ENCODE results near the gene SLC28A3. TPM values are rescaled to one million over a fixed set of nuclear protein-coding genes. Genes with fewer than 3 reads are reported as not detected.
"Not testable (repeated sequence)": the region's sequence is repeated elsewhere in the genome, so short reads cannot be mapped to it uniquely, and the experiment has no call there.

The SLC28A3 gene
- total RNA-seq, 2 experiments from 2014 or later = not detected

GRCh38 chr9:84374013-84374412, 33.5 kb upstream of the SLC28A3 start:
- no peaks in the 10 kb centered on the region for H4K20me1 ChIP-seq (ENCODE audit: insufficient read depth, low read length)
- no peak overlapping the region for H3K4me3 ChIP-seq (ENCODE audit: low read depth, low read length, poor library complexity, severe bottlenecking)
- no TSS peak for BruUV-seq (replicated peaks)
- POLR2A ChIA-PET = interaction anchor here (0.6 kb wide), 1 partner anchor 211 kb away, joined by 4 read pairs; no protein-coding TSS in a partner anchor
- no peak overlapping the region for H3K27ac ChIP-seq (ENCODE audit: low read depth, low read length, poor library complexity, severe bottlenecking)
- TF ChIP-seq CTCF (conservative IDR thresholded peaks at IDR 0.05; ENCODE audit: low read length) = no peak
- no peak overlapping the region for H3K4me2 ChIP-seq (ENCODE audit: low read length)
- no peak for DNase-seq (ENCODE audit: low spot score)
- intact Hi-C loops (cut with micrococcal nuclease; ENCODE audit: unreplicated experiment) = no loop called here
- no peaks in the 10 kb centered on the region for H3K9me3 ChIP-seq (ENCODE audit: low read length)
- no peaks in the 10 kb centered on the region for H3K79me2 ChIP-seq (ENCODE audit: insufficient read depth, low read depth, low read length)
- H3K36me3 ChIP-seq (ENCODE audit: insufficient read depth, low read length) = no peaks in the 10 kb centered on the region
- no peaks in the 10 kb centered on the region for H3K4me1 ChIP-seq (ENCODE audit: insufficient read depth, low read length, poor library complexity, severe bottlenecking)
- CTCF ChIA-PET (ENCODE audit: unreplicated experiment) = no interaction called here
- no peaks in the 10 kb centered on the region for H3K9me2 ChIP-seq (ENCODE audit: insufficient read depth, low read length)
- H2AFZ ChIP-seq (ENCODE audit: low read length) = no peak overlapping the region

GRCh38 chr9:84371737-84372136, 31.2 kb upstream of the SLC28A3 start:
- H3K79me2 ChIP-seq (ENCODE audit: insufficient read depth, low read depth, low read length) = no peaks in the 10 kb centered on the region
- no peak overlapping the region for H3K27ac ChIP-seq (ENCODE audit: low read depth, low read length, poor library complexity, severe bottlenecking)
- intact Hi-C loops (cut with micrococcal nuclease; ENCODE audit: unreplicated experiment) = no loop called here
- H2AFZ ChIP-seq (ENCODE audit: low read length) = no peak overlapping the region
- no peaks in the 10 kb centered on the region for H4K20me1 ChIP-seq (ENCODE audit: insufficient read depth, low read length)
- DNase-seq (ENCODE audit: low spot score) = no peak
- no peaks in the 10 kb centered on the region for H3K9me3 ChIP-seq (ENCODE audit: low read length)
- H3K4me1 ChIP-seq (ENCODE audit: insufficient read depth, low read length, poor library complexity, severe bottlenecking) = no peaks in the 10 kb centered on the region
- BruUV-seq (replicated peaks) = no TSS peak
- H3K9me2 ChIP-seq (ENCODE audit: insufficient read depth, low read length) = no peaks in the 10 kb centered on the region
- H3K36me3 ChIP-seq (ENCODE audit: insufficient read depth, low read length) = no peaks in the 10 kb centered on the region
- no peak overlapping the region for H3K4me2 ChIP-seq (ENCODE audit: low read length)
- no peak for TF ChIP-seq EZH2phosphoT487 (IDR thresholded peaks at IDR 0.05; ENCODE audit: borderline replicate concordance, low read depth, low read length)
- TF ChIP-seq CTCF (conservative IDR thresholded peaks at IDR 0.05; ENCODE audit: low read length) = no peak
- ChIA-PET CTCF (ENCODE audit: unreplicated experiment) (no interaction called here), POLR2A (no interaction called here)
- H3K4me3 ChIP-seq (ENCODE audit: low read depth, low read length, poor library complexity, severe bottlenecking) = no peak overlapping the region

GRCh38 chr9:84368601-84369000, 28.0 kb upstream of the SLC28A3 start:
- H3K4me2 ChIP-seq (ENCODE audit: low read length) = no peak overlapping the region
- no peaks in the 10 kb centered on the region for H4K20me1 ChIP-seq (ENCODE audit: insufficient read depth, low read length)
- no peaks in the 10 kb centered on the region for H3K9me3 ChIP-seq (ENCODE audit: low read length)
- intact Hi-C loops (cut with micrococcal nuclease; ENCODE audit: unreplicated experiment) = no loop called here
- H3K9me2 ChIP-seq (ENCODE audit: insufficient read depth, low read length) = no peaks in the 10 kb centered on the region
- no peaks in the 10 kb centered on the region for H3K4me1 ChIP-seq (ENCODE audit: insufficient read depth, low read length, poor library complexity, severe bottlenecking)
- POLR2A ChIA-PET = no interaction called here
- H3K4me3 ChIP-seq (ENCODE audit: low read depth, low read length, poor library complexity, severe bottlenecking) = no peak overlapping the region
- CTCF ChIA-PET (ENCODE audit: unreplicated experiment) = no interaction called here
- no peaks in the 10 kb centered on the region for H3K79me2 ChIP-seq (ENCODE audit: insufficient read depth, low read depth, low read length)
- no peak overlapping the region for H3K27ac ChIP-seq (ENCODE audit: low read depth, low read length, poor library complexity, severe bottlenecking)
- DNase-seq (ENCODE audit: low spot score) = no peak
- TF ChIP-seq CTCF (conservative IDR thresholded peaks at IDR 0.05; ENCODE audit: low read length) = no peak
- no peak for TF ChIP-seq EZH2phosphoT487 (IDR thresholded peaks at IDR 0.05; ENCODE audit: borderline replicate concordance, low read depth, low read length)
- no peaks in the 10 kb centered on the region for H3K36me3 ChIP-seq (ENCODE audit: insufficient read depth, low read length)
- BruUV-seq (replicated peaks) = no TSS peak
- H2AFZ ChIP-seq (ENCODE audit: low read length) = no peak overlapping the region

GRCh38 chr9:84367726-84368125, 27.2 kb upstream of the SLC28A3 start:
- H3K4me3 ChIP-seq (ENCODE audit: low read depth, low read length, poor library complexity, severe bottlenecking); H3K4me2 ChIP-seq (ENCODE audit: low read length); DNase-seq (ENCODE audit: low spot score); H4K20me1 ChIP-seq (ENCODE audit: insufficient read depth, low read length); H3K4me1 ChIP-seq (ENCODE audit: insufficient read depth, low read length, poor library complexity, severe bottlenecking); H3K27ac ChIP-seq (ENCODE audit: low read depth, low read length, poor library complexity, severe bottlenecking); H3K9me2 ChIP-seq (ENCODE audit: insufficient read depth, low read length); H3K36me3 ChIP-seq (ENCODE audit: insufficient read depth, low read length); CTCF ChIA-PET (ENCODE audit: unreplicated experiment); H3K79me2 ChIP-seq (ENCODE audit: insufficient read depth, low read depth, low read length); H2AFZ ChIP-seq (ENCODE audit: low read length); intact Hi-C loops (cut with micrococcal nuclease; ENCODE audit: unreplicated experiment); H3K9me3 ChIP-seq (ENCODE audit: low read length); POLR2A ChIA-PET; BruUV-seq (replicated peaks): not testable (repeated sequence)
